Dermis microvascular lymphatic vessel endothelial cell (primary cell): ENCODE measurements around the gene ZNF620. TPM values are rescaled to one million over a fixed set of nuclear protein-coding genes. Genes with fewer than 3 reads are reported as not detected.

Source experiments
- total RNA-seq: library from RNA; depleted of rRNA; stranded (reverse); fragments of >200 nt; gene quantifications from 2 replicates; pipeline ENCODE4 v1.2.1, GENCODE V29; 2014

The ZNF620 gene
- total RNA-seq, 1 donor from 2014 or later = 5.6 TPM

Other genes with a start within 250 kb of the ZNF620 start
- 11.9 and 13.4 TPM in 2 replicates for gene EIF1B, start 196.3 kb upstream of the ZNF620 start, total RNA-seq
- 0.13 TPM in 1 of 2 replicates, not detected in the other for gene ENTPD3, start 118.9 kb upstream of the ZNF620 start, total RNA-seq
- 332 and 363 TPM in 2 replicates for gene RPL14, start 48.7 kb upstream of the ZNF620 start, total RNA-seq
- 5.8 and 6.1 TPM in 2 replicates for gene ZNF619, start 28.9 kb upstream of the ZNF620 start, total RNA-seq
- 7.2 and 7.7 TPM in 2 replicates for gene ZNF621, start 18.9 kb downstream of the ZNF620 start, total RNA-seq